Left ventricle myocardium inferior (tissue), 1 donor: ENCODE results near the gene EIF3C. TPM values are rescaled to one million over a fixed set of nuclear protein-coding genes. Genes with fewer than 3 reads are reported as not detected.

Source experiments
- microRNA-seq: library from miRNA; unstranded; fragments of <30 nt; microRNA quantifications from one replicate; pipeline ENCODE4 v1.2.0, GENCODE V29; 2020
- total RNA-seq: library from RNA; stranded (reverse); fragmentation: NEBNext Ultra II Directional; extraction: Animal tissue kit (Norgen Biotek cat#: 25700); gene quantifications from one replicate; pipeline ENCODE4 v1.2.1, GENCODE V29; 2021
- donor health status: DM: no; HTN: yes; CAD: no; lungs with severe emphysema.

The EIF3C gene
- total RNA-seq, 1 donor from 2014 or later: 439 TPM

Small RNA genes lying within 50 kb of the gene (microRNA-seq; reads per million reads assigned to microRNA genes)
- gene MIR6862-2: not detected

Other genes with a start within 250 kb of the EIF3C start
- not detected for gene NPIPB7, start 239.1 kb upstream of the EIF3C start, total RNA-seq
- gene CLN3, start 219.4 kb upstream of the EIF3C start, total RNA-seq: 13.6 TPM
- gene APOBR, start 216.8 kb upstream of the EIF3C start, total RNA-seq: 0.38 TPM
- not detected for gene IL27, start 204.6 kb upstream of the EIF3C start, total RNA-seq
- 33.1 TPM for gene NUPR1, start 172.5 kb upstream of the EIF3C start, total RNA-seq
- 16.5 TPM for gene SGF29, start 157.5 kb upstream of the EIF3C start, total RNA-seq
- 1.1 TPM for gene SULT1A2, start 114.4 kb upstream of the EIF3C start, total RNA-seq
- 13.7 TPM for gene SULT1A1, start 101.4 kb upstream of the EIF3C start, total RNA-seq
- not detected for gene NPIPB8, start 73.4 kb upstream of the EIF3C start, total RNA-seq
- not detected for gene NPIPB9, start 40.3 kb downstream of the EIF3C start, total RNA-seq
- 51.2 TPM for gene ATXN2L, start 111.5 kb downstream of the EIF3C start, total RNA-seq
- gene TUFM, start 134.9 kb downstream of the EIF3C start, total RNA-seq: 236 TPM
- 48.5 TPM for gene SH2B1, start 152.4 kb downstream of the EIF3C start, total RNA-seq
- 0.38 TPM for gene ATP2A1, start 167.0 kb downstream of the EIF3C start, total RNA-seq
- gene RABEP2, start 213.8 kb downstream of the EIF3C start, total RNA-seq: 17.7 TPM
- not detected for gene CD19, start 220.5 kb downstream of the EIF3C start, total RNA-seq
- 18.1 TPM for gene NFATC2IP, start 239.5 kb downstream of the EIF3C start, total RNA-seq